Lung (tissue), 12 donors: ENCODE measurements around the gene FAM219A. TPM values are rescaled to one million over a fixed set of nuclear protein-coding genes. Genes with fewer than 3 reads are reported as not detected.
A peak's percentile ranks its signal among the peaks of the same experiment; 100 is the strongest.

Source experiments
- ATAC-seq: fragments of 200-7000 bp; cut with Tn5 transposase; one replicate; pipeline ENCODE4 v1.9.1; 2020; ENCODE audit warnings: moderate number of reproducible peaks; ENCODE audit not compliant: insufficient read depth, low FRiP score
- DNase-seq, 3 donors: peaks; one replicate each; pipeline ENCODE4 v3.0.0-alpha.2; 2013 to 2017
- H3K27ac ChIP-seq, 2 donors: one replicate each; pipeline ENCODE4 v1.5.1; 2013; ENCODE audit warnings: mild to moderate bottlenecking in 2 of 2, moderate library complexity in 2 of 2, control low read depth in 1 of 2, inconsistent platforms in 1 of 2, low read depth in 1 of 2, low read length in 1 of 2
- H3K27me3 ChIP-seq, 3 donors: one replicate each; pipeline ENCODE4 v1.5.1; 2013; ENCODE audit warnings: low read length in 2 of 3; ENCODE audit not compliant: control insufficient read depth in 3 of 3, insufficient read depth in 3 of 3
- H3K36me3 ChIP-seq, 4 donors: one replicate each; pipeline ENCODE4 v1.5.1; 2013; ENCODE audit warnings: low read length in 4 of 4, mild to moderate bottlenecking in 1 of 4, moderate library complexity in 1 of 4; ENCODE audit not compliant: control insufficient read depth in 4 of 4, insufficient read depth in 4 of 4
- H3K4me1 ChIP-seq, 5 donors: one replicate each; pipeline ENCODE4 v1.5.1; 2013; ENCODE audit warnings: low read length in 5 of 5, mild to moderate bottlenecking in 2 of 5, moderate library complexity in 1 of 5; ENCODE audit not compliant: control insufficient read depth in 5 of 5, insufficient read depth in 5 of 5
- H3K4me3 ChIP-seq: one replicate; pipeline ENCODE4 v1.5.1; 2013; ENCODE audit warnings: mild to moderate bottlenecking, control low read depth, moderate library complexity
- H3K9ac ChIP-seq, 2 donors: one replicate each; pipeline ENCODE4 v1.5.1; 2013; ENCODE audit warnings: low read length in 2 of 2, control low read depth in 1 of 2; ENCODE audit not compliant: insufficient read depth in 1 of 2
- H3K9me3 ChIP-seq, 4 donors: one replicate each; pipeline ENCODE4 v1.5.1; 2013; ENCODE audit warnings: low read length in 3 of 4, mild to moderate bottlenecking in 1 of 4, moderate library complexity in 1 of 4; ENCODE audit not compliant: control insufficient read depth in 4 of 4, insufficient read depth in 3 of 4
- WGBS, 2 donors: extraction: QIAGEN DNeasy Blood & Tissue Kit; methylation state at CpG; one replicate each; pipeline ENCODE4 v1.1.7; 2013; 5-methylcytosine and 5-hydroxymethylcytosine counted together
- polyA plus RNA-seq, 2 donors: library from polyadenylated mRNA; stranded (reverse); fragments of 200-250 nt; gene quantifications; one replicate each; pipeline ENCODE4 v1.2.1, GENCODE V29; 2013
- total RNA-seq, 2 donors: library from RNA; depleted of rRNA in 1 of 2; stranded (reverse); fragments of >200 nt in 1 of 2; gene quantifications; one replicate each; pipeline ENCODE4 v1.2.1, GENCODE V29; 2014 to 2021
- TF ChIP-seq, protein P1 (sequence below): IDR thresholded peaks from 2 replicates; pipeline ENCODE4 v1.5.1; 2012; ENCODE audit warnings: mild to moderate bottlenecking; ENCODE audit errors: control extremely low read depth, extremely low read depth
- donor health status: control.
- donor health status: control.
- donor health status: Bipolar disorder and iron deficiency.
- donor health status: healthy.
- donor health status: DM: yes; HTN: yes; CAD: no.

Gene FAM219A
- total and polyA plus RNA-seq, 4 donors = 8.5 to 28.3 (median 13.3) TPM

DNA sequence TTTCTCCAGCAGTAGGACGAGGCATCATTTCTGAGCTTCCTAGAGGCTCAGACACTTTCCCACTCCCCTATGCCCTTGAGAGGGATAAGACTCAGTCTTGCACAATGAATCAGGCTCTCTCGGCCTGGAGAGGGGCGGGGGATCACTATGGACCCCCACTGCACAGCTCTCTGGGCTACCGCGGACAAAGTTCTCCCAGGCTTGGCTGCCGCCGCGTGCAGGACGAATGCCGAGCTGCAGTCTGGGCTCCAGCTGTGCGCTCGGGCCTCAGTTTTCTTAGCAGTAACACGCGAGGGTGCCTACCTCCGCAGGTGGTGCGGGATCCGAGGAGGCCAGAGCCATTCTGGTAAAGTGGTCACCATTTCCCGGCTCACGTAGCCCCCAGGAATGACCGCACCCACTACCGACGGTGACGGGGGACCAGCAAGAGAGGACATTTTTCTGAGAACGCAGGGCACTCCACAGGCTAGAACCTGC, 78.3 kb downstream of the FAM219A start:
- DNase-seq (peak in 2 of 3 donors; percentile 2 to 13), ATAC-seq (no peak)
- peaks cover 0 to 45% (median 32%) of the 10 kb centered on the region in 3 donors for H3K27me3 ChIP-seq
- TF ChIP-seq, protein P1, sequence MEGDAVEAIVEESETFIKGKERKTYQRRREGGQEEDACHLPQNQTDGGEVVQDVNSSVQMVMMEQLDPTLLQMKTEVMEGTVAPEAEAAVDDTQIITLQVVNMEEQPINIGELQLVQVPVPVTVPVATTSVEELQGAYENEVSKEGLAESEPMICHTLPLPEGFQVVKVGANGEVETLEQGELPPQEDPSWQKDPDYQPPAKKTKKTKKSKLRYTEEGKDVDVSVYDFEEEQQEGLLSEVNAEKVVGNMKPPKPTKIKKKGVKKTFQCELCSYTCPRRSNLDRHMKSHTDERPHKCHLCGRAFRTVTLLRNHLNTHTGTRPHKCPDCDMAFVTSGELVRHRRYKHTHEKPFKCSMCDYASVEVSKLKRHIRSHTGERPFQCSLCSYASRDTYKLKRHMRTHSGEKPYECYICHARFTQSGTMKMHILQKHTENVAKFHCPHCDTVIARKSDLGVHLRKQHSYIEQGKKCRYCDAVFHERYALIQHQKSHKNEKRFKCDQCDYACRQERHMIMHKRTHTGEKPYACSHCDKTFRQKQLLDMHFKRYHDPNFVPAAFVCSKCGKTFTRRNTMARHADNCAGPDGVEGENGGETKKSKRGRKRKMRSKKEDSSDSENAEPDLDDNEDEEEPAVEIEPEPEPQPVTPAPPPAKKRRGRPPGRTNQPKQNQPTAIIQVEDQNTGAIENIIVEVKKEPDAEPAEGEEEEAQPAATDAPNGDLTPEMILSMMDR = no peak
- H3K4me1 ChIP-seq = peaks cover 2 to 32% (median 6%) of the 10 kb centered on the region in 5 donors
- H3K36me3 ChIP-seq = no peaks in the 10 kb centered on the region
- H3K9me3 ChIP-seq = no peaks in the 10 kb centered on the region
- H3K4me3 ChIP-seq = no peak overlapping the region
- H3K27ac ChIP-seq = peak overlapping the region in 1 of 2 donors; percentile 3
- WGBS, 2 donors = 19 to 36% methylated on average over 24 of the region's 24 CpGs
- no peak overlapping the region for H3K9ac ChIP-seq

DNA sequence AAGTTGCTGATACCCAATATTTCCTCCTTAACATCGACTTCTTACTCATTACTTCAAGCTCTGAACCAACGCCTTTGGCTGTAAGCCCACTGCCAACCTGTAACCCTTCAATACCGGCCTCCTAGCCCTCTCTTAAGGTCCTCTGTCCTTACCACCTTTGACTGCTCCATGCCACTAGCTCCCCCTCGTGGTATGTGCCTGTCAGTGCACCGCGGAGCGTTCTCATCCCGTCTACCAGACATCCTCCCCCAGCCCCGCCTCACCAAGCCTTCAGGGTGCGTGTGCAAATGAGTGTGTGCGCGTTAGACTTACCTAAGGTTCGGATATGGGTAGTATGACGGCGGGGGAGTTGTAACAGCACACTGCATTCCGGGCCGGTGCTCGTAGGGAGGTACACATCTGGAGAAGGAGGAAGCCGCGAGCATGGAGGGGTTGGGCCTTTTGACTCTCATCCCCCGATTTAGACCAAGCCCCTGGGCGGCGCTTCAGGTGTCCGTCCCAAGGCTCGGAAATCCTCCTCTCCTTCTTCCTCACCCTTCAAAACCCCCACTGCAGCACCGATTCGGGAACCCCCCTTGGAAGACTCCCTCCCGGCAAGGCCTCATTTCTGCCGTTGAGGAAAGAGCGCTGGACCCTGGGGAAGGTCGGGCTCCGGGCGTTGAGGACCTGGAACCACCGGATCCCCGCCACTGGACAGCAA, 78.9 kb downstream of the FAM219A start:
- Histone ChIP-seq H3K9ac (no peak overlapping the region), H3K36me3 (no peaks in the 10 kb centered on the region), H3K4me3 (no peak overlapping the region), H3K4me1 (peaks cover 2 to 32% (median 6%) of the 10 kb centered on the region in 5 donors), H3K9me3 (no peaks in the 10 kb centered on the region), H3K27me3 (peaks cover 0 to 45% (median 36%) of the 10 kb centered on the region in 3 donors), H3K27ac (no peak overlapping the region)
- ATAC-seq = peak; percentile 59
- peak; percentile 72 to 79 (median 79) for DNase-seq
- 1 to 8% methylated on average over 35 of the region's 35 CpGs for WGBS, 2 donors
- TF ChIP-seq, protein P1 = peak; percentile 89

DNA sequence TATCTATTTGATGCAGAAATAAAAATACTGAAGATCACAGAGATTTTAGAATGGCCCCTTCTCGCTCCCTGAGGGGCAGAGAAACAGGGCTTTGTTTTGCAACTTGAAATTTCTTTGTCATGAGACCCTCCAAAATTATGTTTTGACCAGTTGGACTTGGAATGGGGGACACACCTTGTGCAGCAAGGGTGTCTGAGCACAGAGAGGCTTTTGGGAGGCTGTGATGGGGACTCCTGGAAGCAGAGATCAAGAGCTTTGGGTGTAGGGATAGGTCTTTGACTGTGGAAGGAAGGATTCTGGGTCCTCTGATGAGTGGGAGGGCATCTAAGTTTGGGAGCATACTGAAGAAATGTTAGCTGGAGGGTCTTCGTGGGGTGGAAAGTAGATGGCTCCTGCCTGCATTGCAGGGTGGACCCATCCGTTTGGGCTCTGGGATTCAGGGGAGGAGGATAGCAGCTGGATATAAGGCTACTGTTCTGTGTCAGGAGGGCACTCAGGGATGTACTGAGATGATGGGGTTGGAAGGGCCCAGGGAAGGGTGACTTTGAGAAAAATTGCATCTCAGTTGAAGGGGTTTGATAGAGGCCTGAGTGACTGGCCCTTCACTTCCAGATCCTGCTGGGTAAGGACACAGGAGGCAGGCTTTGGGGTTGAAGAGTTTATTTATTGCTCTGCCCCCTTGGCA, 79.9 kb downstream of the FAM219A start:
- Histone ChIP-seq H3K27me3 (peaks cover 0 to 44% (median 41%) of the 10 kb centered on the region in 3 donors), H3K4me1 (peaks cover 2 to 32% (median 6%) of the 10 kb centered on the region in 5 donors), H3K36me3 (no peaks in the 10 kb centered on the region), H3K9me3 (no peaks in the 10 kb centered on the region), H3K27ac (no peak overlapping the region), H3K4me3 (no peak overlapping the region), H3K9ac (no peak overlapping the region)
- WGBS, 2 donors = 96 to 99% methylated on average over 3 of the region's 3 CpGs
- TF ChIP-seq, protein P1 = no peak
- DNase-seq (no peak), ATAC-seq (no peak)
